Osteoblast (primary cell): Measurements from ENCODE around the gene ANKS1B. TPM values are rescaled to one million over a fixed set of nuclear protein-coding genes. Genes with fewer than 3 reads are reported as not detected.
A peak's percentile ranks its signal among the peaks of the same experiment; 100 is the strongest.

ENCODE experiments used
- DNase-seq: peaks from one replicate; pipeline ENCODE4 v3.0.0; 2011; ENCODE audit warnings: low spot score, mixed read lengths; ENCODE audit not compliant: insufficient read length; ENCODE audit errors: missing footprints
- H2AFZ ChIP-seq: 2 replicates; pipeline ENCODE4 v1.6.0; 2011; ENCODE audit warnings: mild to moderate bottlenecking, low read length
- H3K27ac ChIP-seq: 2 replicates; pipeline ENCODE4 v1.5.1; 2011; ENCODE audit warnings: mild to moderate bottlenecking, low read depth, low read length, moderate library complexity
- H3K27me3 ChIP-seq: 2 replicates; pipeline ENCODE4 v1.6.0; 2012; ENCODE audit warnings: mild to moderate bottlenecking, control low read depth, inconsistent platforms, low read length, moderate library complexity; ENCODE audit not compliant: insufficient read depth
- H3K36me3 ChIP-seq: 2 replicates; pipeline ENCODE4 v1.5.1; 2011; ENCODE audit warnings: mild to moderate bottlenecking, low read length, control low read depth, moderate library complexity; ENCODE audit not compliant: insufficient read depth
- H3K4me1 ChIP-seq: 2 replicates; pipeline ENCODE4 v1.5.1; 2011; ENCODE audit warnings: mild to moderate bottlenecking, low read length, control low read depth, moderate library complexity; ENCODE audit not compliant: insufficient read depth
- H3K4me2 ChIP-seq: 2 replicates; pipeline ENCODE4 v1.6.0; 2011; ENCODE audit warnings: mild to moderate bottlenecking, low read length; ENCODE audit not compliant: insufficient read depth
- H3K4me3 ChIP-seq: fragments of 200-600 bp; sonication (generic); 3 replicates; pipeline ENCODE4 v1.5.1; 2012; ENCODE audit warnings: mild to moderate bottlenecking, low read length, inconsistent platforms; ENCODE audit not compliant: insufficient read depth
- H3K79me2 ChIP-seq: 2 replicates; pipeline ENCODE4 v1.6.0; 2012; ENCODE audit warnings: mild to moderate bottlenecking, low read length, control low read depth, inconsistent platforms; ENCODE audit not compliant: insufficient read depth
- H3K9me3 ChIP-seq: 2 replicates; pipeline ENCODE4 v1.5.1; 2011; ENCODE audit warnings: low read depth, low read length, control low read depth
- H4K20me1 ChIP-seq: 2 replicates; pipeline ENCODE4 v1.6.0; 2012; ENCODE audit warnings: mild to moderate bottlenecking, low read length, control low read depth; ENCODE audit not compliant: insufficient read depth
- CTCF ChIP-seq: IDR thresholded peaks from 2 replicates; pipeline ENCODE4 v1.5.1; 2011; ENCODE audit warnings: mild to moderate bottlenecking, low read depth, low read length, moderate library complexity; ENCODE audit errors: extremely low read depth
- total RNA-seq: library from RNA; depleted of rRNA; stranded (reverse); fragments of >200 nt; gene quantifications from 2 replicates; pipeline ENCODE4 v1.2.3, GENCODE V29; 2012

ANKS1B gene
- total RNA-seq, 1 donor: 2.2 TPM

DNA sequence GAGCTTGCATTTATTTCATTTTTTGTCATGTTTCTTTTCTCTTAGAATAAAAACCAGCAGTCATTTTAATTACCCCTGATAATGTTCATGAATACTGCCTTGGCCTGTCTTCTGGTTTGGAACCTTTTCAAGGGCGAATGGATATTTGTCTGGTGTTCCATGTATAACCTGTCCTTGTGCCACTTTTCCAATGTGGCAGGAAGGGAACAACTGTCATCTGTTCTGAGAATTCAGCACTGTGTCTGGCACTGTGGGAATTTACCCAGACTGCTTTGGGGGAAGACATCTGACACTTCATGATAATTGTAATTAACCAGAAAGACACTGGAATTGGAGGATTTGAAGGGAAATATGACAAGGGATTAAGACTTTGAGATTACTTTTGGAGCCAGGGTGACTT, 986.8 kb downstream of the ANKS1B start:
- Histone ChIP-seq H3K79me2 (no peaks in the 10 kb centered on the region), H3K4me3 (no peak overlapping the region), H3K9me3 (no peaks in the 10 kb centered on the region), H3K27ac (no peak overlapping the region), H4K20me1 (no peaks in the 10 kb centered on the region), H3K27me3 (no peaks in the 10 kb centered on the region), H3K4me2 (no peak overlapping the region), H3K36me3 (no peaks in the 10 kb centered on the region), H3K4me1 (no peaks in the 10 kb centered on the region), H2AFZ (no peak overlapping the region)
- no peak for TF ChIP-seq CTCF
- no peak for DNase-seq

DNA sequence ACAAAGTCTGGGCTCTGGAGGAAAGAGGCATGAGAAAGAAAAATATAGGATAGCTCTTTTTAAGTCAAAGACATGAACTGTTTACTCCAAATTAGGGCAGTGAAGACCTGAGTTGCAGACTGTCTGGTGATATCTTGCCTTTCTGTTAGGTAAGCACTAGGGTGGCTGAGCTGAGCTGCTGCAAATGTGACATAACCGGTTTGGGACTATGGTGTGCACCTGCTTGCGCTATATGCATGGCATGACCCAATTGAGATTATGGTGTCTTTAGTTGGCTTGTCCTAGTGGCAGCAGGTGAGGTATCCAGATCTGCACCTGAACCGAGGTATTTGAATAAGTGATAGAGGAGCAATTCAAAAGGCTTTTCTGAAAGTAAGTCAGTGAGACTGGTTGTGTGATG, 994.1 kb downstream of the ANKS1B start:
- Histone ChIP-seq H3K4me3 (no peak overlapping the region), H3K4me1 (no peaks in the 10 kb centered on the region), H2AFZ (no peak overlapping the region), H3K9me3 (no peaks in the 10 kb centered on the region), H4K20me1 (no peaks in the 10 kb centered on the region), H3K27ac (no peak overlapping the region), H3K36me3 (no peaks in the 10 kb centered on the region), H3K79me2 (no peaks in the 10 kb centered on the region), H3K4me2 (no peak overlapping the region), H3K27me3 (no peaks in the 10 kb centered on the region)
- no peak for TF ChIP-seq CTCF
- no peak for DNase-seq

DNA sequence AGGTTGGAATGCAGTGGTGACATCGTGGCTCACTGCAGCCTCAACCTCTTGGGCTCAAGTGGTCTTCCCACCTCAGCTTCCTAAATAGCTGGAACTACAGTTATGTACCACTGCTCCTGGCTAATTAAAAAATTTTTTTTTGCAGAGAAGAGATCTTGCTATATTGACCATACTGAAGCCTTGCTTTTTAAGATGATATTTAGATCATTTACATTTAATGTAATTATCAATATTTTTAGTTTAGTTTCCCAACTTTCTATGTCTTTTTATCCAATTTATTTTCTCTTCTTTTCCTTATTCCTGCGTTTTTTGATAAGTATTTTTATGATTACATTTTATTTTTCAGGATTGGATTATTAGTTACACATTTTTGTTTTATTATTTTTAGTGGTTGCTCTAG, 999.6 kb downstream of the ANKS1B start:
- H3K27ac ChIP-seq: no peak overlapping the region
- no peaks in the 10 kb centered on the region for H4K20me1 ChIP-seq
- no peak for TF ChIP-seq CTCF
- no peak overlapping the region for H3K4me2 ChIP-seq
- no peaks in the 10 kb centered on the region for H3K9me3 ChIP-seq
- no peaks in the 10 kb centered on the region for H3K79me2 ChIP-seq
- H3K4me3 ChIP-seq: no peak overlapping the region
- no peak for DNase-seq
- no peak overlapping the region for H2AFZ ChIP-seq
- H3K4me1 ChIP-seq: no peaks in the 10 kb centered on the region
- H3K36me3 ChIP-seq: no peaks in the 10 kb centered on the region
- no peaks in the 10 kb centered on the region for H3K27me3 ChIP-seq

GRCh38 chr12:98983647-98984046, 1001.1 kb downstream of the ANKS1B start:
- no peaks in the 10 kb centered on the region for H3K4me1 ChIP-seq
- no peaks in the 10 kb centered on the region for H3K27me3 ChIP-seq
- no peaks in the 10 kb centered on the region for H3K9me3 ChIP-seq
- no peak for TF ChIP-seq CTCF
- no peaks in the 10 kb centered on the region for H3K79me2 ChIP-seq
- no peak overlapping the region for H3K27ac ChIP-seq
- no peak overlapping the region for H3K4me2 ChIP-seq
- H3K4me3 ChIP-seq: no peak overlapping the region
- H3K36me3 ChIP-seq: no peaks in the 10 kb centered on the region
- DNase-seq: peak; percentile 49
- H4K20me1 ChIP-seq: no peaks in the 10 kb centered on the region
- H2AFZ ChIP-seq: no peak overlapping the region
